Measurements from ENCODE around the gene RTCA. TPM values are rescaled to one million over a fixed set of nuclear protein-coding genes. Genes with fewer than 3 reads are reported as not detected.

The RTCA gene
- total RNA-seq, 4 donors from 2014 or later = 6.0 to 41.9 (median 36.1) TPM

GRCh38 chr1:100304227-100304626 lies 38.2 kb downstream of the RTCA start:
- intact Hi-C loops (cut with DNase I; ENCODE audit: low total_unique reads) (no loop called here), in situ Hi-C loops (cut with MboI; ENCODE audit: low pct_ligation_motif_present in 1 of 4, low pct_unique_long_range_greater_than_20kb in 1 of 4, low sequenced_read_pairs in 3 of 4) (no loop called here)
- no peak overlapping the region for H3K27ac ChIP-seq
- 95 to 100% methylated on average over 2 of the region's 2 CpGs for WGBS, 2 donors (ENCODE audit: low coverage in 1 of 2)
- TF ChIP-seq EP300 (IDR thresholded peaks at IDR 0.05; ENCODE audit: low read depth) (no peak), CTCF (IDR thresholded peaks at IDR 0.05) (no peak), POLR2A (IDR thresholded peaks at IDR 0.05) (no peak), POLR2AphosphoS5 (IDR thresholded peaks at IDR 0.05) (no peak)
- H3K9me3 ChIP-seq = no peaks in the 10 kb centered on the region
- H3K4me1 ChIP-seq = no peaks in the 10 kb centered on the region
- no peak overlapping the region for H3K4me3 ChIP-seq
- H3K36me3 ChIP-seq = no peaks in the 10 kb centered on the region
- H3K27me3 ChIP-seq = no peaks in the 10 kb centered on the region
- no peak for DNase-seq

- H3K27me3 ChIP-seq = no peaks in the 10 kb centered on the region
- H3K36me3 ChIP-seq = no peaks in the 10 kb centered on the region
- intact Hi-C loops (cut with DNase I; ENCODE audit: low total_unique reads) = no loop called here
- in situ Hi-C loops (cut with MboI; ENCODE audit: low pct_ligation_motif_present in 1 of 4, low pct_unique_long_range_greater_than_20kb in 1 of 4, low sequenced_read_pairs in 3 of 4) = no loop called here
- no peak for DNase-seq
- H3K4me1 ChIP-seq = no peaks in the 10 kb centered on the region
- no peak overlapping the region for H3K27ac ChIP-seq
- H3K4me3 ChIP-seq = no peak overlapping the region
- TF ChIP-seq EP300 (IDR thresholded peaks at IDR 0.05; ENCODE audit: low read depth) (no peak), POLR2A (IDR thresholded peaks at IDR 0.05) (no peak), POLR2AphosphoS5 (IDR thresholded peaks at IDR 0.05) (no peak), CTCF (IDR thresholded peaks at IDR 0.05) (no peak)
- H3K9me3 ChIP-seq = no peaks in the 10 kb centered on the region
- 77 to 93% methylated on average over 3 of the region's 3 CpGs for WGBS, 2 donors (ENCODE audit: low coverage in 1 of 2)
Observed at GRCh38 chr1:100304921-100305320, 38.9 kb downstream of the RTCA start.

GRCh38 chr1:100305954-100306353 lies 39.9 kb downstream of the RTCA start:
- WGBS, 2 donors (ENCODE audit: low coverage in 1 of 2) = 91 to 100% methylated on average over 1 to 3 of the region's 3 CpGs
- TF ChIP-seq CTCF (IDR thresholded peaks at IDR 0.05) = no peak
- TF ChIP-seq EP300 (IDR thresholded peaks at IDR 0.05; ENCODE audit: low read depth) = no peak
- no peak for TF ChIP-seq POLR2A (IDR thresholded peaks at IDR 0.05)
- TF ChIP-seq POLR2AphosphoS5 (IDR thresholded peaks at IDR 0.05) = no peak
- Histone ChIP-seq H3K4me1 (no peaks in the 10 kb centered on the region), H3K27ac (no peak overlapping the region), H3K27me3 (no peaks in the 10 kb centered on the region), H3K9me3 (no peaks in the 10 kb centered on the region), H3K4me3 (no peak overlapping the region), H3K36me3 (no peaks in the 10 kb centered on the region)
- in situ Hi-C loops (cut with MboI; ENCODE audit: low pct_ligation_motif_present in 1 of 4, low pct_unique_long_range_greater_than_20kb in 1 of 4, low sequenced_read_pairs in 3 of 4) = no loop called here
- DNase-seq = no peak
- intact Hi-C loops (cut with DNase I; ENCODE audit: low total_unique reads) = no loop called here

GRCh38 chr1:100306735-100307313 lies 40.8 kb downstream of the RTCA start:
- TF ChIP-seq POLR2A (IDR thresholded peaks at IDR 0.05) (no peak), POLR2AphosphoS5 (IDR thresholded peaks at IDR 0.05) (no peak), CTCF (IDR thresholded peaks at IDR 0.05) (no peak), EP300 (IDR thresholded peaks at IDR 0.05; ENCODE audit: low read depth) (no peak)
- no peaks in the 10 kb centered on the region for H3K9me3 ChIP-seq
- in situ Hi-C loops (cut with MboI; ENCODE audit: low pct_ligation_motif_present in 1 of 4, low pct_unique_long_range_greater_than_20kb in 1 of 4, low sequenced_read_pairs in 3 of 4) (no loop called here), intact Hi-C loops (cut with DNase I; ENCODE audit: low total_unique reads) (no loop called here)
- H3K36me3 ChIP-seq = no peaks in the 10 kb centered on the region
- H3K27ac ChIP-seq = no peak overlapping the region
- no peak for DNase-seq
- 63% methylated on average over 2 of the region's 2 CpGs; no CpG with 5 or more reads in 1 of the 2 donors for WGBS, 2 donors (ENCODE audit: low coverage in 1 of 2)
- no peaks in the 10 kb centered on the region for H3K4me1 ChIP-seq
- H3K4me3 ChIP-seq = no peak overlapping the region
- no peaks in the 10 kb centered on the region for H3K27me3 ChIP-seq
